ENCODE data around the gene RTF2. TPM values are rescaled to one million over a fixed set of nuclear protein-coding genes. Genes with fewer than 3 reads are reported as not detected.

Gene RTF2
- total and polyA plus RNA-seq, 7 donors = 47.6 to 84.6 (median 62.4) TPM

GRCh38 chr20:56429941-56430340, 38.5 kb upstream of the RTF2 start:
- Histone ChIP-seq H3K27ac (peak overlapping the region in 1 of 4 donors; percentile 43), H3K4me3 (no peak overlapping the region), H3K9me3 (no peaks in the 10 kb centered on the region), H3K4me1 (peaks cover 0 to 19% (median 0%) of the 10 kb centered on the region in 4 donors), H3K27me3 (no peaks in the 10 kb centered on the region), H3K36me3 (no peaks in the 10 kb centered on the region)
- no peak for DNase-seq
- WGBS, 2 donors = 47 to 49% methylated on average over 4 of the region's 4 CpGs
- TF ChIP-seq POLR2AphosphoS5 (IDR thresholded peaks at IDR 0.05) (no peak), EP300 (IDR thresholded peaks at IDR 0.05) (no peak), POLR2A (IDR thresholded peaks at IDR 0.05) (no peak), CTCF (IDR thresholded peaks at IDR 0.05) (no peak)
- intact Hi-C loops (cut with DNase I) = no loop called here

GRCh38 chr20:56430461-56430860, 38.0 kb upstream of the RTF2 start:
- Histone ChIP-seq H3K36me3 (no peaks in the 10 kb centered on the region), H3K27me3 (no peaks in the 10 kb centered on the region), H3K4me3 (no peak overlapping the region), H3K27ac (peak overlapping the region in 1 of 4 donors; percentile 43), H3K4me1 (peaks cover 0 to 19% (median 0%) of the 10 kb centered on the region in 4 donors), H3K9me3 (no peaks in the 10 kb centered on the region)
- DNase-seq = no peak
- no peak for TF ChIP-seq POLR2AphosphoS5 (IDR thresholded peaks at IDR 0.05)
- TF ChIP-seq POLR2A (IDR thresholded peaks at IDR 0.05) = no peak
- no peak for TF ChIP-seq EP300 (IDR thresholded peaks at IDR 0.05)
- TF ChIP-seq CTCF (IDR thresholded peaks at IDR 0.05) = no peak
- intact Hi-C loops (cut with DNase I) = no loop called here
- 57 to 74% methylated on average over 4 of the region's 4 CpGs for WGBS, 2 donors

- no peak for TF ChIP-seq POLR2A (IDR thresholded peaks at IDR 0.05)
- no peak for TF ChIP-seq CTCF (IDR thresholded peaks at IDR 0.05)
- no peak for TF ChIP-seq POLR2AphosphoS5 (IDR thresholded peaks at IDR 0.05)
- TF ChIP-seq EP300 (IDR thresholded peaks at IDR 0.05) = no peak
- WGBS, 2 donors = 85 to 87% methylated on average over 1 of the region's 1 CpG
- no peak for DNase-seq
- H3K4me1 ChIP-seq = peaks cover 0 to 19% (median 0%) of the 10 kb centered on the region in 4 donors
- intact Hi-C loops (cut with DNase I) = no loop called here
- H3K27ac ChIP-seq = no peak overlapping the region
- no peaks in the 10 kb centered on the region for H3K36me3 ChIP-seq
- H3K27me3 ChIP-seq = no peaks in the 10 kb centered on the region
- no peaks in the 10 kb centered on the region for H3K9me3 ChIP-seq
- no peak overlapping the region for H3K4me3 ChIP-seq
Measured at GRCh38 chr20:56430957-56431356, 37.5 kb upstream of the RTF2 start.

GRCh38 chr20:56431471-56431870, 37.0 kb upstream of the RTF2 start:
- Histone ChIP-seq H3K4me3 (no peak overlapping the region), H3K9me3 (no peaks in the 10 kb centered on the region), H3K27ac (no peak overlapping the region), H3K27me3 (no peaks in the 10 kb centered on the region), H3K4me1 (peaks cover 0 to 19% (median 0%) of the 10 kb centered on the region in 4 donors), H3K36me3 (no peaks in the 10 kb centered on the region)
- intact Hi-C loops (cut with DNase I) = no loop called here
- TF ChIP-seq POLR2AphosphoS5 (IDR thresholded peaks at IDR 0.05) (no peak), POLR2A (IDR thresholded peaks at IDR 0.05) (no peak)
- no peak for DNase-seq
- WGBS, 2 donors = 86 to 91% methylated on average over 3 of the region's 3 CpGs

GRCh38 chr20:56433221-56433879, 35.1 kb upstream of the RTF2 start:
- no peak overlapping the region for H3K4me3 ChIP-seq
- no peak for TF ChIP-seq POLR2A (IDR thresholded peaks at IDR 0.05)
- no peak for TF ChIP-seq EP300 (IDR thresholded peaks at IDR 0.05)
- TF ChIP-seq POLR2AphosphoS5 (IDR thresholded peaks at IDR 0.05) = no peak
- no peak for TF ChIP-seq CTCF (IDR thresholded peaks at IDR 0.05)
- no peaks in the 10 kb centered on the region for H3K27me3 ChIP-seq
- peak overlapping the region in 1 of 4 donors; percentile 66 for H3K27ac ChIP-seq
- intact Hi-C loops (cut with DNase I) = no loop called here
- WGBS, 2 donors = 46 to 71% methylated on average over 3 of the region's 3 CpGs
- DNase-seq = no peak
- H3K36me3 ChIP-seq = no peaks in the 10 kb centered on the region
- no peaks in the 10 kb centered on the region for H3K9me3 ChIP-seq
- peaks cover 0 to 19% (median 0%) of the 10 kb centered on the region in 4 donors for H3K4me1 ChIP-seq

Data from sigmoid colon (tissue), 7 donors.